Breast epithelium (tissue), 3 donors: ENCODE results near the gene BTN3A1.

Experiments used
- POLR2A ChIP-seq: fragments of 450-650 bp; IDR thresholded peaks from one replicate; pipeline ENCODE4 v1.6.1; 2016; ENCODE audit warnings: antibody characterized with exemption, mild to moderate bottlenecking, moderate library complexity
- TF ChIP-seq, protein P1 (sequence below), 3 donors: fragments of 450-650 bp; IDR thresholded peaks; one replicate each; pipeline ENCODE4 v1.5.1; 2016 to 2017; ENCODE audit warnings: antibody characterized with exemption in 3 of 3, mild to moderate bottlenecking in 3 of 3, moderate library complexity in 3 of 3

DNA sequence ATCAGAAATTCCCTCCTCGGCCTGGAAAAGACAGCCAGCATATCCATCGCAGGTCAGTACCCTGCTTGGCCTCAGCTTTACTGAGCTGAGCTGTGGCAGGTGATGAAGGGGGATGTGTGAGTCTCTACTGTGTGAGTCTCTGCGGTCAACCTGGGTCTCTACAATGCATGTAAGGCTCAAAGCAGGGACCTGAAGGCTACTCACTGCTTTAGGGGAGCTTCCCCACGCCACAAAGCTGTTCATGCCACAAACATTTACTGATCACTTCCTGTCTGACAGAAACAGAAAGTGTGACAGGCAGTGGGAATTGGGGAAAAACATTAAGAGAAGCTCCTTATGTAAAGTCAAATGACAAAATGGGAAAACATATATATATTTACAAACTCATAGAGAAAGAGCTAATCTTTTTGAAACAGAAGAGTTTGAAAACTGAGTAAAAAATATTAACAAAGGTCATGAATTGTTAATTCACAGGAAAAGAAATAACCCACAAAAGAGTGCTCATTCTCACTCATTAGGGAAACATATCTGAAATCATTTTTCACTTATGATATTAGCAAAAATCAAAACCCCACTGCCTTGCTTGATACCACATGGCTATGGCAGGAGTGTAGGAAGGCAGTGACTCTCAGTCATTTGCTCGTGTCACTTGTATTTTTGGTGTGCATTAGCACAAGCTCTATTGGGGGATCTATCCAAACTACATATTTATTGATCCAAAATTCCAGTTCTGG, 44.0 kb downstream of the BTN3A1 start:
- TF ChIP-seq, protein P1, sequence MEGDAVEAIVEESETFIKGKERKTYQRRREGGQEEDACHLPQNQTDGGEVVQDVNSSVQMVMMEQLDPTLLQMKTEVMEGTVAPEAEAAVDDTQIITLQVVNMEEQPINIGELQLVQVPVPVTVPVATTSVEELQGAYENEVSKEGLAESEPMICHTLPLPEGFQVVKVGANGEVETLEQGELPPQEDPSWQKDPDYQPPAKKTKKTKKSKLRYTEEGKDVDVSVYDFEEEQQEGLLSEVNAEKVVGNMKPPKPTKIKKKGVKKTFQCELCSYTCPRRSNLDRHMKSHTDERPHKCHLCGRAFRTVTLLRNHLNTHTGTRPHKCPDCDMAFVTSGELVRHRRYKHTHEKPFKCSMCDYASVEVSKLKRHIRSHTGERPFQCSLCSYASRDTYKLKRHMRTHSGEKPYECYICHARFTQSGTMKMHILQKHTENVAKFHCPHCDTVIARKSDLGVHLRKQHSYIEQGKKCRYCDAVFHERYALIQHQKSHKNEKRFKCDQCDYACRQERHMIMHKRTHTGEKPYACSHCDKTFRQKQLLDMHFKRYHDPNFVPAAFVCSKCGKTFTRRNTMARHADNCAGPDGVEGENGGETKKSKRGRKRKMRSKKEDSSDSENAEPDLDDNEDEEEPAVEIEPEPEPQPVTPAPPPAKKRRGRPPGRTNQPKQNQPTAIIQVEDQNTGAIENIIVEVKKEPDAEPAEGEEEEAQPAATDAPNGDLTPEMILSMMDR (IDR thresholded peaks at IDR 0.05), result no peak
- no peak for TF ChIP-seq POLR2A
